ENCODE data around the gene PILRB.
"Not testable (repeated sequence)": the region's sequence is repeated elsewhere in the genome, so short reads cannot be mapped to it uniquely, and the experiment has no call there.

The PILRB gene

DNA sequence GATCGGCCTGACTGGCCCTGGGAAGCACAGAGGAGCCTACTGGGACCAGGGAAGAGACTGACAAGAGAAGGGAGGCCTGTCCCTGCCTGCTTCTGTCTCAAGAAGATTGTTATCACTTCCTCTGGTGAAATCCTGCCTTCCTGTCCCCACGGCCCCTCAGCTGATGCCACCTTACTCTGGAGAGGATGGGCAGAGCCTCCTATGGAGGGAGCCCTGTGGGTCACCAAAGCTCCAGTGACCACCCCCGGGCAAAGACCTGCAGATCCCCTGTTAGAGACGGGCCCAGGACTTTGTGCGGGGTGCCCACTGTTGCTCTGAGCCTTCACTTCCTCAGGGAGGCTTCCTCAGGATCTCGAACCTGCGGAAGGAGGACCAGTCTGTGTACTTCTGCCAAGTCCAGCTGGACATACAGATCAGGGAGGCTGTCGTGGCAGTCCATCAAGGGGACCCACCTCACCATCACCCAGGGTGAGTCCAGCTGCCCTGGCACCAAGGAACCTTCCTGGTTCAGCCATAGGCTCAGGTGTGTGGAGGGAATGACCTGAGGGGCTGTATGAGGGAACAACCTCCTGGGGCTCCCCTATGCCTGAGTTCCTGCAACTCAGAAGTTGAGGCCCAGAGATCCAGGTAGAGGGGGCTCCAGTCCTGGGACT lies 1.4 kb upstream of the PILRB start:
- 95 to 98% methylated on average over 7 of the region's 8 CpGs for WGBS, 2 experiments (ENCODE audit: insufficient coverage in 2 of 2)
- Histone ChIP-seq H3K9me3 (ENCODE audit: control insufficient read depth, low read length) (no peaks in the 10 kb centered on the region), H3K36me3 (ENCODE audit: control insufficient read depth, insufficient read depth, low read length) (peaks cover 88% of the 10 kb centered on the region), H3K27ac (ENCODE audit: low read depth, low read length, severe bottlenecking) (no peak overlapping the region), H3K4me3 (ENCODE audit: extremely low read depth, insufficient read depth, low read length, poor library complexity, severe bottlenecking) (no peak overlapping the region), H3K4me1 (ENCODE audit: control insufficient read depth, insufficient read depth, low read length, poor library complexity, severe bottlenecking) (no peaks in the 10 kb centered on the region)

DNA sequence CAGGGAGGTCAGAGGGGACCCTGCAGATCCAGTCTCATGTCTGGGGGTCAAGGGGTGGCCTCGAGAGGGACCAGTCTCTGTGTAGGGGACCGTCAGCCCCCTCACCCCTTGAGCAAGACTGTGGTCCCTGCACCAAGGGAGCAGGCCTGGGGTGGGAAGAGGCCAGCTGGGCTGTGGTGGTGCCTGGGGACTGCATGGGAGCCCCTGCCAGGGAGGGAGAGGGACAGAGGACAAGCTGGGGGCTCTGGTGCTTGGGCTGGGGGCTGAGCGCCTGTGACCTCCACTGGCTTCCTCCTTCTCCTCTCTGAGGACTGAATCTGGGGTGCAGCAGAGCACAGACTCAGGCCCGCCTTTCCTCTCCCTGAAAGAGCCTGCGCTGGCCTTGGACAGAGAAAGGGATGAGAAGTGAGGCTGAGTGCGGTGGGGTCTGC lies 771 bp upstream of the PILRB start:
- Histone ChIP-seq H3K9me3 (ENCODE audit: control insufficient read depth, low read length) (no peaks in the 10 kb centered on the region), H3K36me3 (ENCODE audit: control insufficient read depth, insufficient read depth, low read length) (peaks cover 90% of the 10 kb centered on the region), H3K4me1 (ENCODE audit: control insufficient read depth, insufficient read depth, low read length, poor library complexity, severe bottlenecking) (no peaks in the 10 kb centered on the region), H3K4me3 (ENCODE audit: extremely low read depth, insufficient read depth, low read length, poor library complexity, severe bottlenecking) (no peak overlapping the region), H3K27ac (ENCODE audit: low read depth, low read length, severe bottlenecking) (no peak overlapping the region)
- WGBS, 2 experiments (ENCODE audit: insufficient coverage in 2 of 2) = 92 to 100% methylated on average over 3 of the region's 6 CpGs

DNA sequence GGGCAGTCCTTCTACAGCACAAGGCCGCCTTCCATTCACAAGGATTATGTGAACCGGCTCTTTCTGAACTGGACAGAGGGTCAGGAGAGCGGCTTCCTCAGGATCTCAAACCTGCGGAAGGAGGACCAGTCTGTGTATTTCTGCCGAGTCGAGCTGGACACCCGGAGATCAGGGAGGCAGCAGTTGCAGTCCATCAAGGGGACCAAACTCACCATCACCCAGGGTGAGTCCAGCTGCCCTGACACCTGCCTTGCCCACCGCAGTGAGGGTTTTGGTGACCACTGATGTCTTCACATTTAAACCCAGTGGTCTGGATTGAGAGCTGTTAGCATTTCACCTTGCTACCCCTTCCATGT lies 918 bp downstream of the PILRB start:
- H3K36me3 ChIP-seq (ENCODE audit: control insufficient read depth, insufficient read depth, low read length) = peaks cover 90% of the 10 kb centered on the region
- H3K9me3 ChIP-seq (ENCODE audit: control insufficient read depth, low read length) = no peaks in the 10 kb centered on the region
- H3K4me1 ChIP-seq (ENCODE audit: control insufficient read depth, insufficient read depth, low read length, poor library complexity, severe bottlenecking) = no peaks in the 10 kb centered on the region
- no peak overlapping the region for H3K27ac ChIP-seq (ENCODE audit: low read depth, low read length, severe bottlenecking)
- no peak overlapping the region for H3K4me3 ChIP-seq (ENCODE audit: extremely low read depth, insufficient read depth, low read length, poor library complexity, severe bottlenecking)
- WGBS, 2 experiments (ENCODE audit: insufficient coverage in 2 of 2) = 98 to 99% methylated on average over 7 to 8 of the region's 8 CpGs

DNA sequence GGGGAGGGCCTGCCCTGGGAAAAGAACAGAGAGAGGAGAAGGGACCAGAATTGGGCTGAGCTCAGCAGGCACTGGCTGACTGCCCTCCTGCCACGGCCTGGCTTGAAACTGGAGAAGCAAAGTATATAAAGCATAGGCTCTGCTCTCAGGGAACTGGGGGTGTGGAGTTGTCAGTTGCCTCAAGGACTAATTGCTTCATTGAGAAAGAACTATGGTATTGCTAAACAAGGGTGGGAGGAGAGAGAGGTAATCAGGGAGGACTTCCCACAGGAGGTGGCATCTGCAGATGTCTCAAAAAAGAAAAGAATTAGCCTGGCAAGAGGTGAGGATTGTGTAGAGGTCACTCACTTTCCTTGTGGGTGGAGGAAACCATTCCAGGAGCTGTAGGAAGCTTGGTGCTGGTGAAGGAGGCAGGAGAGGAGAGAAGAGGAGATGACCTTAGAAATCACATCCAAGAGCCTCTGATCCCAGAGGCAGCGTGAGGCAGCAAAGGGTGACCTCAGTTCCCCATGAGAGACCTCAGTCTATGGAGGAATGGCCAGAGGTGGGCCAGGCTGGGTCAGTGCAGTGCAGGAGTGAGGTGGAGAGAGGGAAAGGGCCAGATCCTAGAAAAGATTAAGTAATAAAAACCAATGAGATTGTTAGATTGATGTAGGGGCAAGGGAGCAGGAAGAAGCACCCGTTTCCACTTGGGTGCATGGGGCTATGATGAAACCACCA lies 2.4 kb downstream of the PILRB start:
- Histone ChIP-seq H3K4me3 (ENCODE audit: extremely low read depth, insufficient read depth, low read length, poor library complexity, severe bottlenecking) (no peak overlapping the region), H3K36me3 (ENCODE audit: control insufficient read depth, insufficient read depth, low read length) (peaks cover 86% of the 10 kb centered on the region), H3K27ac (ENCODE audit: low read depth, low read length, severe bottlenecking) (no peak overlapping the region), H3K9me3 (ENCODE audit: control insufficient read depth, low read length) (no peaks in the 10 kb centered on the region), H3K4me1 (ENCODE audit: control insufficient read depth, insufficient read depth, low read length, poor library complexity, severe bottlenecking) (no peaks in the 10 kb centered on the region)
- WGBS, 2 experiments (ENCODE audit: insufficient coverage in 2 of 2) = 89 to 100% methylated on average over 3 of the region's 3 CpGs

DNA sequence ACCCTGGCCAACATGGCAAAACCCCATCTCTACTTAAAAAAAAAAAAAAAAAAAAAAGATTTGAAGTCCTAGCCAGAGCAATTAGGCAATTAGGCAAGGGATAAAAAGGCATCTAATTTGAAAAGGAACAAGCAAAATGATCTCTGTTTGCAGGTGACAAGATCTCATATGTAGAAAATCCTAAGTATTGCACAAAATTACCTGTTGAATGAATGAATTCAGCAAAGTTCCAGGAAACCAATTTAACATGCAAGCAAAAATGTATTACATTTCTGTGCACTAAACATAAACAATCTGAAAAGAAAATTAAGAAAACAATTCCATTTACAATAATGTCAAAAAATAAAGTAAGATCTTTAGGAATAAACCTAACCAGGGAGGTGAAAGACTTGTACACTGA lies 5.2 kb downstream of the PILRB start:
- no peak overlapping the region for H3K27ac ChIP-seq (ENCODE audit: low read depth, low read length, severe bottlenecking)
- H3K4me3 ChIP-seq (ENCODE audit: extremely low read depth, insufficient read depth, low read length, poor library complexity, severe bottlenecking) = no peak overlapping the region
- H3K36me3 ChIP-seq (ENCODE audit: control insufficient read depth, insufficient read depth, low read length) = peaks cover 78% of the 10 kb centered on the region
- no peaks in the 10 kb centered on the region for H3K9me3 ChIP-seq (ENCODE audit: control insufficient read depth, low read length)
- no peaks in the 10 kb centered on the region for H3K4me1 ChIP-seq (ENCODE audit: control insufficient read depth, insufficient read depth, low read length, poor library complexity, severe bottlenecking)

DNA sequence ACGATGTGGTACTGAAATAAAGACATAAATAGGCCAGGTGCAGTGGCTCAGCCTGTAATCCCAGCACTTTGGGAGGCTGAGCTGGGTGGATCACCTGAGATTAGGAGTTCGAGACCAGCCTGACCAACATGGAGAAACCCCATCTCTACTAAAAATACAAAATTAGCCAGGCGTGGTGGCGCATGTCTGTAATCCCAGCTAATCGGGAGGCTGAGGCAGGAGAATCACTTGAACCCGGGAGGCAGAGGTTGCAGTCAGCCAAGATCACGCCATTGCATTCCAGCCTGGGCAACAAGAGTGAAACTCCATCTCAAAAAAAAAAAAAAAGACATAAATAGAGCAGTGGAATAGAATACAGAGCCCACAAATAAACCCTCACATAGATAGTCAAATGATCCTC lies 5.9 kb downstream of the PILRB start:
- not testable (repeated sequence) for H3K4me3 ChIP-seq (ENCODE audit: extremely low read depth, insufficient read depth, low read length, poor library complexity, severe bottlenecking); H3K9me3 ChIP-seq (ENCODE audit: control insufficient read depth, low read length); H3K4me1 ChIP-seq (ENCODE audit: control insufficient read depth, insufficient read depth, low read length, poor library complexity, severe bottlenecking); H3K27ac ChIP-seq (ENCODE audit: low read depth, low read length, severe bottlenecking)
- H3K36me3 ChIP-seq (ENCODE audit: control insufficient read depth, insufficient read depth, low read length) = peaks cover 71% of the 10 kb centered on the region
- 94 to 97% methylated on average over 5 of the region's 7 CpGs for WGBS, 2 experiments (ENCODE audit: insufficient coverage in 2 of 2)

DNA sequence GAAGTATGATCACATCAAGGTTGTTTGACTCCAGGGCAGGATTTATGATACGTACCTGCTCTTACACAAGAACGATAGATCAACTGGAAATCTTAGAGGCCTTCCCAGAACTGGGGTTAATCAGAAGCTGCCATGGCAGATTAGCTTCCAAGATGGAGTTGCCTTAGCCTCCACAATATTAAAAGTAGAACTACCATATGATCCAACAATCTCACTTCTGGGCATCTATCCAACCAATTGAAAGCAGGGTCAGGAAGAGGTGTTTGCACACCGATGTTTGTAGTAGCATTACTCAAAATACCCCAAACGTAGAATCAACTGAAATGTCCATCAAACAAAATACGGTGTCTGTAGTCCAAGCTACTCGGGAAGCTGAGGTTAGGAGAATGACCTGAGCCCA lies 6.6 kb downstream of the PILRB start:
- H3K27ac ChIP-seq (ENCODE audit: low read depth, low read length, severe bottlenecking) = no peak overlapping the region
- H3K4me1 ChIP-seq (ENCODE audit: control insufficient read depth, insufficient read depth, low read length, poor library complexity, severe bottlenecking) = no peaks in the 10 kb centered on the region
- WGBS, 2 experiments (ENCODE audit: insufficient coverage in 2 of 2) = 100% methylated on average over 6 of the region's 6 CpGs; no CpG with 5 or more reads in 1 of the 2 experiments
- no peaks in the 10 kb centered on the region for H3K9me3 ChIP-seq (ENCODE audit: control insufficient read depth, low read length)
- H3K4me3 ChIP-seq (ENCODE audit: extremely low read depth, insufficient read depth, low read length, poor library complexity, severe bottlenecking) = no peak overlapping the region
- peaks cover 65% of the 10 kb centered on the region for H3K36me3 ChIP-seq (ENCODE audit: control insufficient read depth, insufficient read depth, low read length)

DNA sequence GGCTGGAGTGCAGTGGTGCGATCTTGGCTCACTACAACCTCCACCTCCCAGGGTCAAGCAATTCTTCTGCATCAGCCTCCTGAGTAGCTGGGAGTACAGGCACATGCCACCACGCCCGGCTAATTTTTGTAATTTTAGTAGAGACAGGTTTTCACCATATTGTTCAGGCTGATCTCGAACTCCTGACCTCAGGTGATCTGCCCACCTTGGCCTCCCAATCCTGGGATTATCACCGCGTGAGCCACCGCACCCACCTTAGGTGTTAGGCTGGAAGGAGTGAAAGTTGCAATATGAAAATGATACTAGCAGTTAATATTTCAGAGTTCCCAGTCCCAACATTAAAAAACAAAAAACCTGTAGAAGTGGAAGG lies 8.1 kb downstream of the PILRB start:
- H3K36me3 ChIP-seq (ENCODE audit: control insufficient read depth, insufficient read depth, low read length) = peaks cover 50% of the 10 kb centered on the region
- not testable (repeated sequence) for H3K9me3 ChIP-seq (ENCODE audit: control insufficient read depth, low read length); H3K27ac ChIP-seq (ENCODE audit: low read depth, low read length, severe bottlenecking); H3K4me1 ChIP-seq (ENCODE audit: control insufficient read depth, insufficient read depth, low read length, poor library complexity, severe bottlenecking); H3K4me3 ChIP-seq (ENCODE audit: extremely low read depth, insufficient read depth, low read length, poor library complexity, severe bottlenecking)
- 93 to 95% methylated on average over 3 to 6 of the region's 7 CpGs for WGBS, 2 experiments (ENCODE audit: insufficient coverage in 2 of 2)

DNA sequence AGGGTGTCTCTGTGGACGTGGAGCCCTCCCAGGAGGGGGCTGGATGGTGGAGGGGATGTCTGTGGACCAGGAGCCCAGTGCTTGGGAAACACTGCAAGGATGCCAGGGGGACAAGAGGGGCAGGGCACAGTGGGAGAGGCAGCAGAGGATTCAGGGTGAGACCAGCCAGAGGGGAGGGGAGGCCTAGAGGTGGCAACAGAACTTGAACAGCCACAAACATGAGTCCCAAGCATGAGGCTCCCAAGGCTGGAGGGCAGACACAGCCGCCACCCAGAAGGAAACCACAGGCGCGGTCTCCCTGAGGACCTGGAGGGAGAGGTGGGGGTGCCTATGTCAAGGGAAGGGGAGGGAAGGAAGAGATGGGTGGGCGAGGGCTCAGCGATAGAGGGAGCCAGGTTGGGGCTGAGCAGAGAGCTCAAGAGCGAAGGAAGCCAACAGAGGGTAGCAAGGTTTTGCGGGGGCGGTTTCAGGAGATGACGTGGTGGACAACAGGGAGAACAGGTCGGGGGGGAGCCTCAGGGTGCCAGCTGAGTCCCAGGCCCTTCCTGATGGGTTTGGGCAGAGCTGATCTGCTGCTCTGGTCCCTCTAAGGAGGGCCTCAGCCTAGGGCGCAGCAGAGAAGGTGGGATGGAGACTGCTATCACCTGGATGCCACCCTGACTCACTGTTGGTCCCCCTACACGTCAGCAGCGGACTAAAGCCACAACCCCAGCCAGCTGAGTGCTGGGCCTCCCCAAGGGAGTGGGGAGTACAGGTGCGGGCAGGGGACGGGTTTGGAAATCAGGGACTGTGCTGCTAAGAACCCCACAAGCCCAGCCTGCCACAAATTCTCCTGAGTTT lies 8.7 kb downstream of the PILRB start:
- peaks cover under 1% of the 10 kb centered on the region for H3K4me1 ChIP-seq (ENCODE audit: control insufficient read depth, insufficient read depth, low read length, poor library complexity, severe bottlenecking)
- peaks cover 43% of the 10 kb centered on the region for H3K36me3 ChIP-seq (ENCODE audit: control insufficient read depth, insufficient read depth, low read length)
- no peaks in the 10 kb centered on the region for H3K9me3 ChIP-seq (ENCODE audit: control insufficient read depth, low read length)
- WGBS, 2 experiments (ENCODE audit: insufficient coverage in 2 of 2) = 93 to 96% methylated on average over 12 to 15 of the region's 16 CpGs
- no peak overlapping the region for H3K4me3 ChIP-seq (ENCODE audit: extremely low read depth, insufficient read depth, low read length, poor library complexity, severe bottlenecking)
- H3K27ac ChIP-seq (ENCODE audit: low read depth, low read length, severe bottlenecking) = no peak overlapping the region

DNA sequence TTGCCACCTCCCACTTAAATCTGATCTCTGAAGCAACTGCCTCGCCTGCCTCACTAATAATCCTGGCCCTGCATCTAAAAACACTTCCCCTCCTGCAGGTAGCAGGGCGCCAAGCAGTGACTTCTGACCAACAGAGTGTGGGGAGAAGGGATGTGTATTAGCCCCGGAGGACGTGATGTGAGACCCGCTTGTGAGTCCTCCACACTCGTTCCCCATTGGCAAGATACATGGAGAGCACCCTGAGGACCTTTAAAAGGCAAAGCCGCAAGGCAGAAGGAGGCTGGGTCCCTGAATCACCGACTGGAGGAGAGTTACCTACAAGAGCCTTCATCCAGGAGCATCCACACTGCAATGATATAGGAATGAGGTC lies 9.3 kb downstream of the PILRB start:
- H3K4me3 ChIP-seq (ENCODE audit: extremely low read depth, insufficient read depth, low read length, poor library complexity, severe bottlenecking) = no peak overlapping the region
- H3K9me3 ChIP-seq (ENCODE audit: control insufficient read depth, low read length) = no peaks in the 10 kb centered on the region
- 93 to 98% methylated on average over 6 to 7 of the region's 8 CpGs for WGBS, 2 experiments (ENCODE audit: insufficient coverage in 2 of 2)
- H3K4me1 ChIP-seq (ENCODE audit: control insufficient read depth, insufficient read depth, low read length, poor library complexity, severe bottlenecking) = peaks cover 5% of the 10 kb centered on the region
- no peak overlapping the region for H3K27ac ChIP-seq (ENCODE audit: low read depth, low read length, severe bottlenecking)
- peaks cover 37% of the 10 kb centered on the region for H3K36me3 ChIP-seq (ENCODE audit: control insufficient read depth, insufficient read depth, low read length)
